Erythroblast (primary cell): Measurements from ENCODE around the gene WDR1.

ENCODE experiments used
- DNase-seq, 2 experiments: peaks; one replicate each; lab custom pipeline; 2025; lab: John Stamatoyannopoulos, UW
- GATA1 ChIP-seq: IDR thresholded peaks from 2 replicates; pipeline ENCODE4 v1.6.1; 2011; ENCODE audit warnings: low read depth, mild to moderate bottlenecking, control low read depth, low read length, moderate library complexity
- POLR2A ChIP-seq: IDR thresholded peaks from 2 replicates; pipeline ENCODE4 v1.6.1; 2011; ENCODE audit warnings: mild to moderate bottlenecking, low read length

The WDR1 gene

GRCh38 chr4:10084651-10085358 lies 31.8 kb downstream of the WDR1 start:
- no peak for TF ChIP-seq POLR2A
- TF ChIP-seq GATA1 = no peak
- no peak for DNase-seq

- no peak for DNase-seq
- TF ChIP-seq GATA1 = no peak
- no peak for TF ChIP-seq POLR2A
These were observed 32.5 kb downstream of the WDR1 start for GRCh38 chr4:10083861-10084641.

GRCh38 chr4:10083331-10083771 lies 33.2 kb downstream of the WDR1 start:
- no peak for DNase-seq
- TF ChIP-seq POLR2A (no peak), GATA1 (no peak)

- TF ChIP-seq GATA1 = no peak
- no peak for TF ChIP-seq POLR2A
- no peak for DNase-seq
These were observed 33.9 kb downstream of the WDR1 start for GRCh38 chr4:10082459-10083272.

GRCh38 chr4:10082047-10082446 lies 34.6 kb downstream of the WDR1 start:
- TF ChIP-seq POLR2A (no peak), GATA1 (no peak)
- no peak for DNase-seq

GRCh38 chr4:10081218-10081606 lies 35.4 kb downstream of the WDR1 start:
- no peak for DNase-seq
- TF ChIP-seq GATA1 (no peak), POLR2A (no peak)

GRCh38 chr4:10080589-10081217 lies 35.9 kb downstream of the WDR1 start:
- DNase-seq = no peak
- no peak for TF ChIP-seq POLR2A
- TF ChIP-seq GATA1 = no peak

GRCh38 chr4:10079912-10080588 lies 36.5 kb downstream of the WDR1 start:
- TF ChIP-seq POLR2A = no peak
- no peak for TF ChIP-seq GATA1
- DNase-seq = no peak

GRCh38 chr4:10079256-10079655 lies 37.3 kb downstream of the WDR1 start:
- DNase-seq = no peak
- TF ChIP-seq GATA1 (no peak), POLR2A (no peak)

- no peak for DNase-seq
- TF ChIP-seq POLR2A (no peak), GATA1 (no peak)
These were observed 37.9 kb downstream of the WDR1 start for GRCh38 chr4:10078481-10079233.

GRCh38 chr4:10077483-10078335 lies 38.9 kb downstream of the WDR1 start:
- no peak for TF ChIP-seq GATA1
- DNase-seq = no peak
